Measurements from ENCODE around the gene RCOR1. TPM values are rescaled to one million over a fixed set of nuclear protein-coding genes. Genes with fewer than 3 reads are reported as not detected.

Gene RCOR1
- 8.0 TPM for polyA plus RNA-seq (2012; ENCODE audit: insufficient read length, low read depth)

DNA sequence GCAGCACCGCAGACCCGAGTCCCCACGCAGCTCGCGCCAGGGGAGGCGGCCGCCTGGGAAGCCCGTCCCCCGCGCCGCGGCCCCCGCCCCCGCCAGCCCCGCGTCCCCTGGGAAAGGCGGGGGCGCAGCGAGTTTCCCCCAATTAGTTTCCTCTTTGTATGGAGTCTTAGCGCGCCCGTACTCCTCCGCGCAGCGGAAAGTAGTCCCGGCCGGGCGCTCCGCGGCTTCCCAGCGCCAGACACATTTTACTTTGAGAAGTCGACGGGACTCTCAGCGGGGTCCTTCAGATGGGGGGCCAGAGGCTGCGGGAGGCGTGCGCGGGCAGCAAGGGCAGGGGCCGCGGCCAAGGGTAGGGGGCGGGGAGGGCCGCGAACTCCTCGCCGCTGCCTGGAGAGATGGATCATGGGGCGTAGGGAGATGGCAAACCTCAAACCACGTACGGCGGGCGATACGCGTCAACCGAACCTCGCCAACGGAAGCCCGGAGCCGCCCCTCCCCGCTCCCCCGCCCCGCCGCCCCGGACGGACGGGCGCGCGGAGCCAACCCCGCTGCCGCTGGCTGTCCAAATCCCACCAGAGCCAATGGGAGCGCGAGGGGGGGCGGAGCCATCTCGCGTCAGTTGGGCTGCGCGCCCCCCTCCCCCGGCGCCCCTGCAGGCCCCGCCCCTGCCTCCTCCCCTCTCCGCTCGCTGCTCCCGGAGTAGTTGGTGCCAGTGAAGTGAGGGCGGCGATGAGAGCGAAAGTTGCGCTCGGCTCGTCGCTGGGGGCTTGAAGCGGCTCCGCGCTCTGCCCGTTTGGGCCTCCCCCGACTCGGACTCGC, at the start of gene RCOR1:
TSS of gene RCOR1 (plus strand) at position 706 of the 819 bp plus-strand sequence. CDS start 238 bp downstream, outside the sequence.
- TF ChIP-seq POLR2AphosphoS5 (IDR thresholded peaks at IDR 0.05; ENCODE audit: low read depth, low read length) (peak; percentile 42; the same call in 1 of the 2 replicates), SIN3A (IDR thresholded peaks at IDR 0.05; ENCODE audit: borderline replicate concordance, insufficient read depth, low read length) (no peak), TAF1 (IDR thresholded peaks at IDR 0.05; ENCODE audit: borderline replicate concordance, insufficient read depth, low read length) (peak; percentile 69; the same call in 1 of the 2 replicates), FOXP2 (optimal IDR thresholded peaks at IDR 0.05; ENCODE audit: borderline replicate concordance, extremely low read depth, extremely low read length, insufficient read depth) (no peak)
- TF ChIP-seq, protein P1, sequence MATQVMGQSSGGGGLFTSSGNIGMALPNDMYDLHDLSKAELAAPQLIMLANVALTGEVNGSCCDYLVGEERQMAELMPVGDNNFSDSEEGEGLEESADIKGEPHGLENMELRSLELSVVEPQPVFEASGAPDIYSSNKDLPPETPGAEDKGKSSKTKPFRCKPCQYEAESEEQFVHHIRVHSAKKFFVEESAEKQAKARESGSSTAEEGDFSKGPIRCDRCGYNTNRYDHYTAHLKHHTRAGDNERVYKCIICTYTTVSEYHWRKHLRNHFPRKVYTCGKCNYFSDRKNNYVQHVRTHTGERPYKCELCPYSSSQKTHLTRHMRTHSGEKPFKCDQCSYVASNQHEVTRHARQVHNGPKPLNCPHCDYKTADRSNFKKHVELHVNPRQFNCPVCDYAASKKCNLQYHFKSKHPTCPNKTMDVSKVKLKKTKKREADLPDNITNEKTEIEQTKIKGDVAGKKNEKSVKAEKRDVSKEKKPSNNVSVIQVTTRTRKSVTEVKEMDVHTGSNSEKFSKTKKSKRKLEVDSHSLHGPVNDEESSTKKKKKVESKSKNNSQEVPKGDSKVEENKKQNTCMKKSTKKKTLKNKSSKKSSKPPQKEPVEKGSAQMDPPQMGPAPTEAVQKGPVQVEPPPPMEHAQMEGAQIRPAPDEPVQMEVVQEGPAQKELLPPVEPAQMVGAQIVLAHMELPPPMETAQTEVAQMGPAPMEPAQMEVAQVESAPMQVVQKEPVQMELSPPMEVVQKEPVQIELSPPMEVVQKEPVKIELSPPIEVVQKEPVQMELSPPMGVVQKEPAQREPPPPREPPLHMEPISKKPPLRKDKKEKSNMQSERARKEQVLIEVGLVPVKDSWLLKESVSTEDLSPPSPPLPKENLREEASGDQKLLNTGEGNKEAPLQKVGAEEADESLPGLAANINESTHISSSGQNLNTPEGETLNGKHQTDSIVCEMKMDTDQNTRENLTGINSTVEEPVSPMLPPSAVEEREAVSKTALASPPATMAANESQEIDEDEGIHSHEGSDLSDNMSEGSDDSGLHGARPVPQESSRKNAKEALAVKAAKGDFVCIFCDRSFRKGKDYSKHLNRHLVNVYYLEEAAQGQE (IDR thresholded peaks at IDR 0.05; ENCODE audit: insufficient read depth in 1 of 2, low read depth in 2 of 2, low read length in 2 of 2): no peak

DNA sequence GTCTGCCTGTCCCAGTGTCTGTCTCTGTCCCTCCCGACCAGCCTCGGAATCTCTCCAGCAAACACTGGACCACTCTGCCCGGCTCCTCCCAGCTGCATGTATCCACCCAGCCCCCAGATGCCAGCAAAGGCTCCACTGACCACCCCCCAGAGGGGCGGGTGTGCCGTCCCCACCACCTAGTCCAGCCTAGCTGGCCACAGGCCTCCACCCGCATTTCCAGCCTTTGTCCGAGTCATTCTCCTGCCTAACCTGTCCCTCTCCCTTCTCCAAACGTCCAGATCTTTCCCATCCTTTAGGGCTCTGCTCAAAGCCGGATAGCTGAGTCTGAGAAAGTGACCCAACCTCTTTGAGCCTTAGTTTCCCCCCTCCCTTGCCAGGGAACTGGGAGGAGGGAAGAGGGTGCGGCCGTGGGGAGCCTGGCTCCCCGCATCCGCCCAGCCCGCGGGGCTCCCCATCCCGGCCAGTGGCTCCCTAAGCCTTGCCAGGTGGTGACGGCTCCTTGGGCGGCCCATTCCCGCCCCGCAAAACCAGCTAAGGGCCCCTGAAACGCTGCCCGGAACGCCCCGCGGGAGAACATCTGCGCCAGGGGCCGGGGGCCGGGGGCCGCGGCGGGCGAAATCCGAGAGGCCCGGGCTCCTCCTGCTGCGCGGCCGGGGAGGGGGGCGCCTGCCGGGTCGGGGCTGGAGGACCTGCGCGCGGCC, 48.3 kb upstream of the RCOR1 start:
- TF ChIP-seq, protein P1 (IDR thresholded peaks at IDR 0.05; ENCODE audit: insufficient read depth in 1 of 2, low read depth in 2 of 2, low read length in 2 of 2): no peak
- TF ChIP-seq POLR2AphosphoS5 (IDR thresholded peaks at IDR 0.05; ENCODE audit: low read depth, low read length) (no peak), FOXP2 (optimal IDR thresholded peaks at IDR 0.05; ENCODE audit: borderline replicate concordance, extremely low read depth, extremely low read length, insufficient read depth) (no peak), TAF1 (IDR thresholded peaks at IDR 0.05; ENCODE audit: borderline replicate concordance, insufficient read depth, low read length) (no peak), SIN3A (IDR thresholded peaks at IDR 0.05; ENCODE audit: borderline replicate concordance, insufficient read depth, low read length) (no peak)

DNA sequence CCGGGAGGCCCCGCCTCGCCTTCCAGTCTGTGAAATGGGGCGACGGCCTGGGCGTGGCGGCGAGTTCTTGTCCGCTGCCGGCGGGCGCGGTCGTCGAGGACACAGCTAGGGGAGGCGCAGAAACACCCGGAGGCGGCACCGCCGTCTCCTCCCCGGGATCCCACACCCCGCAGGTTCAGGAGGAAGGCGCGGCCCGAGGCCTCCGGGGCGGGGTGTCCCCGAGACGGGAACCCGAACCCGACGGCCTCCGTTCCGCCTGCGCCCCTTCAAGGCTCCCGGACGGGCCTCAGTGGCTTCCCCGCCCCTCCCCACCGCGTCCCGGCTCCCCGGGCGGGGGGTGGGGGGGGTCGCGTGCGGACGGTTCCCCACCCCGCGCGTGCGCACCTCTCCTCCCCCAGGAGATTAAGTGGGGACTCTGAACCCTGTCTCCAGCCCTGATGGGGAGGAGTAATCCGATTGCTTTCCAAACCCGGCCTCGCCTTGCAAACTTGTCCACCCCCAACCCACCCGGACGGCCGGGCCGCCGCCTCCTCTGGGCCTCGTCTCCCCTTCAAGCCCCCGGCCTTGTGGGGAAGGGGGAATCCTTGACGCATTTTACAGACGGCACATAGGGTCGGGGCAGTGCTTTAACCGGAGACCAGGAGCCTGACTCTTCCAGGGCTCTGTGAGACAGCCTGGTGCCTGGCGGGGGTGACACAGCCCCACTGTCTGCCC, 47.5 kb upstream of the RCOR1 start:
- TF ChIP-seq SIN3A (IDR thresholded peaks at IDR 0.05; ENCODE audit: borderline replicate concordance, insufficient read depth, low read length): no peak
- TF ChIP-seq FOXP2 (optimal IDR thresholded peaks at IDR 0.05; ENCODE audit: borderline replicate concordance, extremely low read depth, extremely low read length, insufficient read depth): no peak
- TF ChIP-seq POLR2AphosphoS5 (IDR thresholded peaks at IDR 0.05; ENCODE audit: low read depth, low read length): no peak
- TF ChIP-seq, protein P1 (IDR thresholded peaks at IDR 0.05; ENCODE audit: insufficient read depth in 1 of 2, low read depth in 2 of 2, low read length in 2 of 2): no peak
- TF ChIP-seq TAF1 (IDR thresholded peaks at IDR 0.05; ENCODE audit: borderline replicate concordance, insufficient read depth, low read length): no peak

DNA sequence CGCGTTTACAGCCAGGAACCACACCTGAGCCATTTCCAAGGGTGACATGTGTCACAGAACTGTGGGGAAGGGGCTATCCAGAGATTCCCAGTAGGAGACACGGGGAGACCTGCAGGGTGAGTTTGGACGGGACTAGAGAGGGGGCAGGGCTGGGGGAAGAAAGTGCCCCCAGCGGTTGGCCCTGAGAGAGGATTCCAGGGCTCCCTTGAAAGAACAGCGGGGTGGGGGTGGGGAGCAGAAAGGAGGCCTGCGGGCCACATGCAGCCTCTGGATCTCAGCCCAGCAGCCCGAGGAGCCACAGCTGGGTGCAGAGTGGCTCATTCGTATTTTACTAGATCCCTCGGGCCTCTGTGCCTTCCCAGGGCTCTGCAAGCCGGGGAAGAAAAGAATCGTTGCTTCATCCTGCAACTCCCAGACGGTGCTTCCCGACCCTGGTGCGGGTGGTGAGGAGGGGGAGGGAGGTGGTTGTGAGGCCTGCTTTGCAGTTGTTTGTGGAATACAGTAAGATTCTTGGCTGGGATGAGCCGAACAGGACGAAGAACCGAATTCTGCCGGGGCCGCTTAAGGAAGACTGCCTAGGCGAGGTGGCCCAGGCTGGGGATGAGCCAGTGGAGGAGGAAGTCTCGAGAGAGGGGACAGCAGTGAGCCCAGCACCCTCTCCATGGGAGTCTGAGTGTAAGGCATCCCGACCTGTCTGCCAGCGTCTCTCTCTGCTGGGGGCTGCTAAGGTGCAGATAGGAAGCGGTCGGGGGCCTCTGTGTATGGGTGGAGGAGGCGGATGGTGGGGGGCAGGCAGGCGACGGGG, 46.8 kb upstream of the RCOR1 start:
- TF ChIP-seq POLR2AphosphoS5 (IDR thresholded peaks at IDR 0.05; ENCODE audit: low read depth, low read length): no peak
- no peak for TF ChIP-seq FOXP2 (optimal IDR thresholded peaks at IDR 0.05; ENCODE audit: borderline replicate concordance, extremely low read depth, extremely low read length, insufficient read depth)
- TF ChIP-seq, protein P1 (IDR thresholded peaks at IDR 0.05; ENCODE audit: insufficient read depth in 1 of 2, low read depth in 2 of 2, low read length in 2 of 2): no peak
- TF ChIP-seq SIN3A (IDR thresholded peaks at IDR 0.05; ENCODE audit: borderline replicate concordance, insufficient read depth, low read length): no peak
- TF ChIP-seq TAF1 (IDR thresholded peaks at IDR 0.05; ENCODE audit: borderline replicate concordance, insufficient read depth, low read length): no peak
